Neural cell (in vitro differentiated cells): Measurements from ENCODE around the gene IQGAP2. TPM values are rescaled to one million over a fixed set of nuclear protein-coding genes. Genes with fewer than 3 reads are reported as not detected.

Experiments
- H2AFZ ChIP-seq: fragments of 200-600, 300-800 bp; sonication (generic), shearing (Covaris generic); 2 replicates; pipeline ENCODE4 v1.6.0; 2014; ENCODE audit warnings: low read depth, mild to moderate bottlenecking, antibody characterized with exemption, low read length, moderate library complexity
- H3F3A ChIP-seq: fragments of 200-600 bp; shearing (Covaris generic); 2 replicates; pipeline ENCODE4 v1.6.1; 2016; ENCODE audit warnings: mild to moderate bottlenecking, moderate library complexity, mixed read lengths, antibody characterized with exemption, low read length; ENCODE audit not compliant: insufficient read depth, poor library complexity, severe bottlenecking
- H3K27ac ChIP-seq: fragments of 200-600, 300-800 bp; sonication (generic), shearing (Covaris generic); 2 replicates; pipeline ENCODE4 v1.5.1; 2014; ENCODE audit warnings: mild to moderate bottlenecking, low read length, moderate library complexity
- H3K27me3 ChIP-seq: fragments of 300-800, 200-600 bp; sonication (generic), shearing (Covaris generic); 2 replicates; pipeline ENCODE4 v1.6.0; 2014; ENCODE audit warnings: mild to moderate bottlenecking, low read depth, low read length, moderate library complexity; ENCODE audit not compliant: insufficient read depth
- H3K36me3 ChIP-seq: fragments of 300-800, 200-600 bp; sonication (generic), shearing (Covaris generic); 2 replicates; pipeline ENCODE4 v1.5.1; 2014; ENCODE audit warnings: mild to moderate bottlenecking, antibody characterized with exemption, low read length, moderate library complexity; ENCODE audit not compliant: insufficient read depth
- H3K4me2 ChIP-seq: fragments of 300-800, 200-600 bp; sonication (generic), shearing (Covaris generic); 2 replicates; pipeline ENCODE4 v1.6.0; 2014; ENCODE audit warnings: mild to moderate bottlenecking, low read length
- H3K4me3 ChIP-seq: fragments of 300-800, 200-600 bp; sonication (generic), shearing (Covaris generic); 2 replicates; pipeline ENCODE4 v1.5.1; 2014; ENCODE audit warnings: mild to moderate bottlenecking, low read length, moderate library complexity
- H3K79me2 ChIP-seq: fragments of 200-600 bp; shearing (Covaris generic); replicated peaks from 2 replicates; pipeline ENCODE4 v1.6.0; 2014; ENCODE audit warnings: mild to moderate bottlenecking, low read length, moderate library complexity; ENCODE audit not compliant: insufficient read depth
- H3K9ac ChIP-seq: fragments of 300-800, 200-600 bp; sonication (generic), shearing (Covaris generic); 2 replicates; pipeline ENCODE4 v1.6.1; 2016; ENCODE audit warnings: mild to moderate bottlenecking, low read length, mixed read lengths
- H3K9me2 ChIP-seq: fragments of 200-600 bp; shearing (Covaris generic); 2 replicates; pipeline ENCODE4 v1.6.1; 2016; ENCODE audit warnings: mild to moderate bottlenecking, low read length, mixed read lengths; ENCODE audit not compliant: insufficient read depth
- H3K9me3 ChIP-seq: fragments of 200-600, 300-800 bp; sonication (generic), shearing (Covaris generic); 2 replicates; pipeline ENCODE4 v1.6.1; 2016; ENCODE audit warnings: mild to moderate bottlenecking, mixed run types, low read length, moderate library complexity, mixed read lengths
- H4K20me1 ChIP-seq: fragments of 200-600 bp; shearing (Covaris generic); 2 replicates; pipeline ENCODE4 v1.6.1; 2016; ENCODE audit warnings: mild to moderate bottlenecking, mixed run types; ENCODE audit not compliant: insufficient read depth
- CTCF ChIP-seq: fragments of 450-650 bp; IDR thresholded peaks from 2 replicates; pipeline ENCODE4 v1.5.1; 2014; ENCODE audit warnings: antibody characterized with exemption, mild to moderate bottlenecking, moderate library complexity; ENCODE audit not compliant: poor library complexity, severe bottlenecking
- EP300 ChIP-seq: fragments of 450-650 bp; conservative IDR thresholded peaks from 2 replicates; pipeline ENCODE4 v1.6.1; 2014; ENCODE audit warnings: antibody characterized with exemption, mild to moderate bottlenecking, moderate library complexity; ENCODE audit not compliant: poor library complexity, severe bottlenecking
- EZH2 ChIP-seq: fragments of 200-600, 300-800 bp; shearing (Covaris generic), sonication (generic); IDR thresholded peaks from 2 replicates; pipeline ENCODE4 v1.6.1; 2014; ENCODE audit warnings: antibody characterized with exemption, low read length, borderline replicate concordance, mild to moderate bottlenecking; ENCODE audit not compliant: insufficient read depth, poor library complexity, severe bottlenecking
- MXI1 ChIP-seq: fragments of 450-650 bp; conservative IDR thresholded peaks from 2 replicates; pipeline ENCODE4 v1.6.1; 2014; ENCODE audit warnings: antibody characterized with exemption, mild to moderate bottlenecking; ENCODE audit not compliant: poor library complexity, severe bottlenecking
- POLR2AphosphoS5 ChIP-seq: IDR thresholded peaks from 2 replicates; pipeline ENCODE4 v1.6.1; 2012
- RAD21 ChIP-seq: fragments of 450-650 bp; conservative IDR thresholded peaks from 2 replicates; pipeline ENCODE4 v1.6.1; 2014; ENCODE audit warnings: antibody characterized with exemption, mild to moderate bottlenecking, moderate library complexity
- REST ChIP-seq: IDR thresholded peaks from 2 replicates; pipeline ENCODE4 v1.6.1; 2012; ENCODE audit warnings: borderline replicate concordance
- SMC3 ChIP-seq: fragments of 450-650 bp; conservative IDR thresholded peaks from 2 replicates; pipeline ENCODE4 v1.6.1; 2014; ENCODE audit warnings: antibody characterized with exemption, mild to moderate bottlenecking, moderate library complexity; ENCODE audit not compliant: poor library complexity
- TAF1 ChIP-seq: IDR thresholded peaks from 2 replicates; pipeline ENCODE4 v1.6.1; 2012; ENCODE audit warnings: low read depth
- polyA plus RNA-seq: library from polyadenylated mRNA; depleted of rRNA; stranded (reverse); fragments of >200 nt; gene quantifications from 2 replicates; pipeline ENCODE4 v1.2.3, GENCODE V29; 2014

The IQGAP2 gene
- polyA plus RNA-seq, 1 donor from 2014 or later = 5.2 TPM

- Histone ChIP-seq H3K9me2 (no peaks in the 10 kb centered on the region), H3K4me2 (no peak overlapping the region), H2AFZ (no peak overlapping the region), H3F3A (no peaks in the 10 kb centered on the region), H3K27ac (no peak overlapping the region), H3K9me3 (no peaks in the 10 kb centered on the region), H3K79me2 (no peaks in the 10 kb centered on the region), H3K27me3 (no peaks in the 10 kb centered on the region), H3K9ac (no peak overlapping the region), H3K4me3 (no peak overlapping the region), H3K36me3 (no peaks in the 10 kb centered on the region), H4K20me1 (no peaks in the 10 kb centered on the region)
- TF ChIP-seq TAF1 (no peak), POLR2AphosphoS5 (no peak), SMC3 (no peak), REST (no peak), MXI1 (no peak), RAD21 (no peak), EZH2 (no peak), CTCF (no peak), EP300 (no peak)
Measured at GRCh38 chr5:76443066-76443800, 40.1 kb downstream of the IQGAP2 start.

GRCh38 chr5:76445063-76445462, 42.0 kb downstream of the IQGAP2 start:
- Histone ChIP-seq H3K9me2 (no peaks in the 10 kb centered on the region), H2AFZ (no peak overlapping the region), H3K79me2 (no peaks in the 10 kb centered on the region), H3K9ac (no peak overlapping the region), H3F3A (no peaks in the 10 kb centered on the region), H3K27me3 (no peaks in the 10 kb centered on the region), H3K9me3 (no peaks in the 10 kb centered on the region), H3K36me3 (no peaks in the 10 kb centered on the region), H3K27ac (no peak overlapping the region), H4K20me1 (no peaks in the 10 kb centered on the region), H3K4me3 (no peak overlapping the region), H3K4me2 (no peak overlapping the region)
- TF ChIP-seq CTCF (no peak), REST (no peak), POLR2AphosphoS5 (no peak), EZH2 (no peak), TAF1 (no peak), RAD21 (no peak), SMC3 (no peak)
